HG03039 (cell line): ENCODE results near the gene PEAR1.
"Not testable (repeated sequence)": the region's sequence is repeated elsewhere in the genome, so short reads cannot be mapped to it uniquely, and the experiment has no call there.

Experiments used
- ATAC-seq: cut with Tn5 transposase; IDR thresholded peaks from one replicate; pipeline ENCODE4 v1.9.1; 2021; ENCODE audit warnings: mild to moderate bottlenecking, moderate library complexity; ENCODE audit not compliant: unreplicated experiment

The PEAR1 gene

GRCh38 chr1:156913809-156914387, 20.4 kb downstream of the PEAR1 start:
- ATAC-seq = no peak

GRCh38 chr1:156914440-156914856, 20.9 kb downstream of the PEAR1 start:
- no peak for ATAC-seq

GRCh38 chr1:156920233-156921052, 26.9 kb downstream of the PEAR1 start, which contains the start of gene LRRC71:
LRRC71 (plus strand) TSS chr1:156920632; CDS start chr1:156920804, 172 bp downstream.
- ATAC-seq = no peak

GRCh38 chr1:156921053-156921529, 27.6 kb downstream of the PEAR1 start:
- no peak for ATAC-seq

- no peak for ATAC-seq
Observed at GRCh38 chr1:156922986-156923669, 29.6 kb downstream of the PEAR1 start.

GRCh38 chr1:156923670-156924477, 30.4 kb downstream of the PEAR1 start:
- ATAC-seq = no peak

- no peak for ATAC-seq
Observed at GRCh38 chr1:156924478-156925153, 31.1 kb downstream of the PEAR1 start.

GRCh38 chr1:156925154-156926010, 31.9 kb downstream of the PEAR1 start:
- no peak for ATAC-seq

GRCh38 chr1:156926175-156926574, 32.7 kb downstream of the PEAR1 start:
- ATAC-seq = no peak

GRCh38 chr1:156926695-156927094, 33.2 kb downstream of the PEAR1 start:
- not testable (repeated sequence) for ATAC-seq

- ATAC-seq = no peak
Observed at GRCh38 chr1:156927215-156928042, 33.9 kb downstream of the PEAR1 start.

GRCh38 chr1:156928043-156928602, 34.6 kb downstream of the PEAR1 start:
- ATAC-seq = no peak

GRCh38 chr1:156929596-156930238, 36.2 kb downstream of the PEAR1 start:
- ATAC-seq = no peak

- no peak for ATAC-seq
Observed at GRCh38 chr1:156930483-156930882, 37.0 kb downstream of the PEAR1 start.

GRCh38 chr1:156931211-156931952, 37.9 kb downstream of the PEAR1 start:
- no peak for ATAC-seq

- no peak for ATAC-seq
Observed at GRCh38 chr1:156931974-156932710, 38.6 kb downstream of the PEAR1 start.
